Lower lobe of right lung (tissue), 2 donors: ENCODE measurements around the gene ZNF558. TPM values are rescaled to one million over a fixed set of nuclear protein-coding genes. Genes with fewer than 3 reads are reported as not detected.

Experiments used
- ATAC-seq, 2 donors: fragments of 200-7000 bp; cut with Tn5 transposase; one replicate each; pipeline ENCODE4 v1.9.1; 2020 to 2022; ENCODE audit warnings: mild to moderate bottlenecking in 2 of 2, moderate library complexity in 2 of 2
- DNase-seq: peaks from one replicate; pipeline ENCODE4 v3.0.0-alpha.2; 2020
- H3K27ac ChIP-seq: fragments of 200-600 bp; one replicate; pipeline ENCODE4 v1.8.0; 2022
- H3K27me3 ChIP-seq: fragments of 200-600 bp; one replicate; pipeline ENCODE4 v1.8.0; 2022; ENCODE audit warnings: low read depth
- H3K36me3 ChIP-seq: fragments of 200-600 bp; one replicate; pipeline ENCODE4 v1.8.0; 2022; ENCODE audit warnings: mild to moderate bottlenecking
- H3K4me1 ChIP-seq: fragments of 200-600 bp; one replicate; pipeline ENCODE4 v1.8.0; 2022
- H3K4me3 ChIP-seq: fragments of 200-600 bp; one replicate; pipeline ENCODE4 v1.8.0; 2022; ENCODE audit warnings: mild to moderate bottlenecking
- H3K9me3 ChIP-seq: fragments of 200-600 bp; one replicate; pipeline ENCODE4 v1.8.0; 2022
- CTCF ChIP-seq: fragments of 200-600 bp; IDR thresholded peaks from one replicate; pipeline ENCODE4 v1.8.0; 2022; ENCODE audit warnings: antibody characterized with exemption, mild to moderate bottlenecking
- intact Hi-C: fragments of 100-400 bp; cut with DNase I; formaldehyde crosslinking; loops from one replicate; pipeline ENCODE4 v1.11.0; 2022
- long read RNA-seq: library from polyadenylated mRNA; unstranded; transcript quantifications from one replicate; pipeline ENCODE4 v2.0.0, GENCODE V29; 2021
- total RNA-seq: library from RNA; stranded (reverse); fragmentation: NEBNext Ultra II Directional; extraction: Animal tissue kit (Norgen Biotek cat#: 25700); gene quantifications from one replicate; pipeline ENCODE4 v1.2.1, GENCODE V29; 2021
- donor health status: DM: no; HTN: yes; CAD: no; lungs with severe emphysema.

The ZNF558 gene
- 23.1 TPM for total RNA-seq
- long read RNA-seq, full-length matches to known transcripts = 2 of 18 reads
- long read RNA-seq, partial matches to known transcripts = 3 of 18 reads
- long read RNA-seq, other reads (novel, unspliced or antisense) = 13 of 18 reads

- intact Hi-C loops = no loop called here
- no peaks in the 10 kb centered on the region for H3K27me3 ChIP-seq
- peak; percentile 97 for ATAC-seq
- H3K4me3 ChIP-seq = peak within 1 kb of the TSS; percentile 93
- peak within 1 kb of the TSS; percentile 96 for H3K27ac ChIP-seq
- DNase-seq = peak; percentile 99
- peaks cover 9% of the 10 kb centered on the region for H3K4me1 ChIP-seq
- peak; percentile 59 for TF ChIP-seq CTCF
- no peaks in the 10 kb centered on the region for H3K9me3 ChIP-seq
- peaks cover 7% of the 10 kb centered on the region for H3K36me3 ChIP-seq
Observed at GRCh38 chr19:8832132-8833021, at the start of gene ZNF558, which contains the start of gene MBD3L1. ZNF558 (minus strand) TSS chr19:8832304; CDS start chr19:8822659, 9,645 bp downstream. MBD3L1 (plus strand) TSS chr19:8832377; CDS start chr19:8842679, 10,302 bp downstream.

GRCh38 chr19:8881512-8881911 lies 49.4 kb upstream of the ZNF558 start:
- H3K9me3 ChIP-seq = no peaks in the 10 kb centered on the region
- ATAC-seq (no peak), DNase-seq (no peak)
- H3K27ac ChIP-seq = no peak overlapping the region
- H3K4me1 ChIP-seq = no peaks in the 10 kb centered on the region
- TF ChIP-seq CTCF = no peak
- H3K4me3 ChIP-seq = no peak overlapping the region
- intact Hi-C loops = no loop called here
- H3K36me3 ChIP-seq = no peaks in the 10 kb centered on the region
- H3K27me3 ChIP-seq = no peaks in the 10 kb centered on the region

- intact Hi-C loops = no loop called here
- H3K27me3 ChIP-seq = no peaks in the 10 kb centered on the region
- no peaks in the 10 kb centered on the region for H3K36me3 ChIP-seq
- no peak for DNase-seq
- no peak for ATAC-seq
- no peak overlapping the region for H3K27ac ChIP-seq
- H3K4me3 ChIP-seq = no peak overlapping the region
- H3K9me3 ChIP-seq = no peaks in the 10 kb centered on the region
- TF ChIP-seq CTCF = no peak
- no peaks in the 10 kb centered on the region for H3K4me1 ChIP-seq
Observed at GRCh38 chr19:8880868-8881488, 48.9 kb upstream of the ZNF558 start.

GRCh38 chr19:8877854-8878705 lies 46.0 kb upstream of the ZNF558 start:
- TF ChIP-seq CTCF = no peak
- Histone ChIP-seq H3K9me3 (no peaks in the 10 kb centered on the region), H3K27me3 (peaks cover 2% of the 10 kb centered on the region), H3K4me3 (no peak overlapping the region), H3K36me3 (no peaks in the 10 kb centered on the region), H3K4me1 (no peaks in the 10 kb centered on the region), H3K27ac (no peak overlapping the region)
- no peak for DNase-seq
- intact Hi-C loops = no loop called here
- no peak for ATAC-seq

GRCh38 chr19:8866344-8866743 lies 34.2 kb upstream of the ZNF558 start:
- intact Hi-C loops = no loop called here
- H3K9me3 ChIP-seq = no peaks in the 10 kb centered on the region

More at GRCh38 chr19:8866344-8866743, 34.2 kb upstream of the ZNF558 start:
- Histone ChIP-seq H3K36me3 (no peaks in the 10 kb centered on the region), H3K4me1 (no peaks in the 10 kb centered on the region), H3K27me3 (no peaks in the 10 kb centered on the region), H3K27ac (no peak overlapping the region), H3K4me3 (no peak overlapping the region)
- ATAC-seq (no peak), DNase-seq (no peak)
- TF ChIP-seq CTCF = no peak
